ENCODE results near the gene ADAMTSL1.

Gene ADAMTSL1

GRCh38 chr9:18569941-18570630, 96.1 kb downstream of the ADAMTSL1 start:
- no peaks in the 10 kb centered on the region for H3F3A ChIP-seq (ENCODE audit: insufficient read depth)
- H3K36me3 ChIP-seq (ENCODE audit: low read length): no peaks in the 10 kb centered on the region
- no peak overlapping the region for H3K4me3 ChIP-seq (ENCODE audit: insufficient read depth, low read length, poor library complexity, severe bottlenecking)
- H4K20me1 ChIP-seq (ENCODE audit: low read depth, low read length): no peaks in the 10 kb centered on the region
- no peak overlapping the region for H2AFZ ChIP-seq (ENCODE audit: low read depth, low read length, severe bottlenecking)
- H3K9me2 ChIP-seq (replicated peaks; ENCODE audit: insufficient read depth, low read length): no peaks in the 10 kb centered on the region
- no peak overlapping the region for H3K9ac ChIP-seq (ENCODE audit: low read length)
- H3K4me2 ChIP-seq (ENCODE audit: low read depth, low read length, poor library complexity, severe bottlenecking): no peak overlapping the region
- H3K79me2 ChIP-seq (ENCODE audit: insufficient read depth, low read length): no peaks in the 10 kb centered on the region
- no peaks in the 10 kb centered on the region for H3K9me3 ChIP-seq (ENCODE audit: insufficient read depth, low read length)
- TF ChIP-seq, protein P1, sequence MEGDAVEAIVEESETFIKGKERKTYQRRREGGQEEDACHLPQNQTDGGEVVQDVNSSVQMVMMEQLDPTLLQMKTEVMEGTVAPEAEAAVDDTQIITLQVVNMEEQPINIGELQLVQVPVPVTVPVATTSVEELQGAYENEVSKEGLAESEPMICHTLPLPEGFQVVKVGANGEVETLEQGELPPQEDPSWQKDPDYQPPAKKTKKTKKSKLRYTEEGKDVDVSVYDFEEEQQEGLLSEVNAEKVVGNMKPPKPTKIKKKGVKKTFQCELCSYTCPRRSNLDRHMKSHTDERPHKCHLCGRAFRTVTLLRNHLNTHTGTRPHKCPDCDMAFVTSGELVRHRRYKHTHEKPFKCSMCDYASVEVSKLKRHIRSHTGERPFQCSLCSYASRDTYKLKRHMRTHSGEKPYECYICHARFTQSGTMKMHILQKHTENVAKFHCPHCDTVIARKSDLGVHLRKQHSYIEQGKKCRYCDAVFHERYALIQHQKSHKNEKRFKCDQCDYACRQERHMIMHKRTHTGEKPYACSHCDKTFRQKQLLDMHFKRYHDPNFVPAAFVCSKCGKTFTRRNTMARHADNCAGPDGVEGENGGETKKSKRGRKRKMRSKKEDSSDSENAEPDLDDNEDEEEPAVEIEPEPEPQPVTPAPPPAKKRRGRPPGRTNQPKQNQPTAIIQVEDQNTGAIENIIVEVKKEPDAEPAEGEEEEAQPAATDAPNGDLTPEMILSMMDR (IDR thresholded peaks at IDR 0.05; ENCODE audit: insufficient read depth, low read length, poor library complexity, severe bottlenecking): no peak
- no peak for TF ChIP-seq EZH2phosphoT487 (conservative IDR thresholded peaks at IDR 0.05; ENCODE audit: low read length)
- H3K27me3 ChIP-seq (ENCODE audit: low read length): no peaks in the 10 kb centered on the region
- no peak overlapping the region for H3K27ac ChIP-seq (ENCODE audit: low read depth, low read length)

- H3K36me3 ChIP-seq (ENCODE audit: low read length): no peaks in the 10 kb centered on the region
Measured at GRCh38 chr9:18573021-18573556, 99.1 kb downstream of the ADAMTSL1 start.

GRCh38 chr9:18575686-18576085, 101.7 kb downstream of the ADAMTSL1 start:
- TF ChIP-seq, protein P1 (IDR thresholded peaks at IDR 0.05; ENCODE audit: insufficient read depth, low read length, poor library complexity, severe bottlenecking): no peak
- TF ChIP-seq EZH2phosphoT487 (conservative IDR thresholded peaks at IDR 0.05; ENCODE audit: low read length): no peak
- H3K27me3 ChIP-seq (ENCODE audit: low read length): no peaks in the 10 kb centered on the region
- no peaks in the 10 kb centered on the region for H3K9me3 ChIP-seq (ENCODE audit: insufficient read depth, low read length)
- H3K9ac ChIP-seq (ENCODE audit: low read length): no peak overlapping the region
- H3K36me3 ChIP-seq (ENCODE audit: low read length): no peaks in the 10 kb centered on the region
- no peaks in the 10 kb centered on the region for H3K79me2 ChIP-seq (ENCODE audit: insufficient read depth, low read length)
- H3K4me2 ChIP-seq (ENCODE audit: low read depth, low read length, poor library complexity, severe bottlenecking): no peak overlapping the region
- no peak overlapping the region for H2AFZ ChIP-seq (ENCODE audit: low read depth, low read length, severe bottlenecking)
- H3K9me2 ChIP-seq (replicated peaks; ENCODE audit: insufficient read depth, low read length): no peaks in the 10 kb centered on the region
- H3K27ac ChIP-seq (ENCODE audit: low read depth, low read length): no peak overlapping the region
- no peaks in the 10 kb centered on the region for H4K20me1 ChIP-seq (ENCODE audit: low read depth, low read length)
- H3K4me3 ChIP-seq (ENCODE audit: insufficient read depth, low read length, poor library complexity, severe bottlenecking): no peak overlapping the region
- H3F3A ChIP-seq (ENCODE audit: insufficient read depth): no peaks in the 10 kb centered on the region

More at GRCh38 chr9:18573021-18573556, 99.1 kb downstream of the ADAMTSL1 start:
- Histone ChIP-seq H3F3A (ENCODE audit: insufficient read depth) (no peaks in the 10 kb centered on the region), H3K9me3 (ENCODE audit: insufficient read depth, low read length) (no peaks in the 10 kb centered on the region), H2AFZ (ENCODE audit: low read depth, low read length, severe bottlenecking) (no peak overlapping the region), H3K9me2 (replicated peaks; ENCODE audit: insufficient read depth, low read length) (no peaks in the 10 kb centered on the region), H3K4me3 (ENCODE audit: insufficient read depth, low read length, poor library complexity, severe bottlenecking) (no peak overlapping the region), H4K20me1 (ENCODE audit: low read depth, low read length) (no peaks in the 10 kb centered on the region), H3K27me3 (ENCODE audit: low read length) (no peaks in the 10 kb centered on the region), H3K4me2 (ENCODE audit: low read depth, low read length, poor library complexity, severe bottlenecking) (no peak overlapping the region), H3K79me2 (ENCODE audit: insufficient read depth, low read length) (no peaks in the 10 kb centered on the region), H3K9ac (ENCODE audit: low read length) (no peak overlapping the region), H3K27ac (ENCODE audit: low read depth, low read length) (no peak overlapping the region)
- TF ChIP-seq EZH2phosphoT487 (conservative IDR thresholded peaks at IDR 0.05; ENCODE audit: low read length): no peak
- TF ChIP-seq, protein P1 (IDR thresholded peaks at IDR 0.05; ENCODE audit: insufficient read depth, low read length, poor library complexity, severe bottlenecking): no peak

All from SU-DHL-6 (cell line).